D341Med (cell line): ENCODE measurements around the gene ABCC11.

Source experiments
- DNase-seq: peaks from one replicate; pipeline ENCODE4 v3.0.0; 2012; ENCODE audit warnings: low spot score

ABCC11 gene

DNA sequence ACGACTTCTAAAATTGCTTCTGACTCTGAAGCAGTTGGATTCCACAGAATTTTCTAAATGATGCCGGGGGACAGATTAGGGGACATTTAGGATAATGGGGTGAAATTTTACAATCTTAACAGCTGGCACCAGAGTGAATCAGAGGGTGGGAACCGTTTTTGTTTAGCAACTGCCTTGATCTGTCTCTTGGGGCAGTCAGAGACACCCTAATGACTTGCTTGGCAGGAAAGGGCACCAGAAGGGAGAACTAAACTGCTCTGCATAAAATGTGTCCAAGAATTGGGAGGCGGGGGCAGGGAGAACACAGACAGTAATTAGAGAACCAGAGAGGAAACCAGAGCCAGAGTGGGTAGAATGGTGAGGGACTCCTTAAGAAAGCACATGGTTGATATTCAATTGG lies 85.4 kb downstream of the ABCC11 start:
- DNase-seq, result no peak

DNA sequence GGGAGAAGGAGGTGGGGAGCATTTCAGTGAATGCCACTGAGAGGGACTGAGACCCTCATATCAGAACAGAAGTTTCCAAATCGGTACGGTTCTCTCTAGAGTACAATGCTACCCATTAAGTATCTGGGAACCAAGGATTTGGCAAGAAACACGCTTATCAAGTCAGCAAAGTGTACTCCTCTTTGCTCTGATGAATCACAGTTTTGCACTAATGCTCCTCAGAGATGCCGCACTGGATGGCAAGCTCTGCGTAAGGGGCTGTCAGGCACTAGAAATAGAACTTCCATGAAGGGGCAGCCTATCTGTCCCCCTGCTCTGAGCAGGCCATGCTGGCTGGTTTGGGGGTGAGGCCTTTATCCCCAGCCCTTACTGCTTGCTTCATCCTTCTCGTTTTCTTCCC lies 86.8 kb downstream of the ABCC11 start:
- DNase-seq, result no peak

DNA sequence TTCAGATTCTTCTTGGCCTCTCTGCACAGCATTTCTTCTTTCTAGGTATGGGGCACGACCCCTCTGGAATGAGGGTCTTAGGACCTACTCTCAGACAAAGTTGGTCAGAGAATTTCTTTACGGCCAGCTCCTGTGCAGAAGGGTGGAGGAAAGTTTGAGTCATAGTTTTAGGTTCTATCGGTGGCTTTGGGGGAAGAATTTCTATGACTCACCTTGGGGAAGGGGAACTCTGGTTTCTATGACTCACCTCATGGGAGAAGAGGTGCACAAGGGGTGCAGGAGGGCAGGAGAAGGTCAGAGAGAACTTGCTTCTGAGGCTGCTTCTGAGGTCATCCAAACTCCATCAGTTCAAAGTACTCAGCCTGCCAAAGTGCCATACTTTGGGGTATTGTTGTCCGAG lies 89.0 kb downstream of the ABCC11 start:
- DNase-seq, result no peak

DNA sequence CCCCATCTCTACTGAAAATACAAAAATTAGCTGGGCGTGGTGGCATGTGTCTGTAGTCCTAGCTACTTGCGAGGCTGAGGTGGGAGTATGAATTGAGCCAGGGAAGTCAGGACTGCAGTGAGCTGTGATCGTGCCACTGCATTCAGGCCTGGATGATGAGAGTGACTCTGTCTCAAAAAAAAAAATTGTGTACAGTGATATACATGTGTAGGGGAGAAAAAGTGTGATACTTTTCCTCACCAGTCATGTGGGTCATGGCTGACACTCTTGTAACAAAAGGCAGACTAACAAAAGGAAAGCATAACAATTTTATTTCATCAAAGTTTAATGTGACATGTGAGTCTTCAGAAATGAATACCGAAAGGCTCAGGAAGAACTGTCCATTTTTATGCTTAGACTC lies 89.5 kb downstream of the ABCC11 start:
- DNase-seq, result no peak

DNA sequence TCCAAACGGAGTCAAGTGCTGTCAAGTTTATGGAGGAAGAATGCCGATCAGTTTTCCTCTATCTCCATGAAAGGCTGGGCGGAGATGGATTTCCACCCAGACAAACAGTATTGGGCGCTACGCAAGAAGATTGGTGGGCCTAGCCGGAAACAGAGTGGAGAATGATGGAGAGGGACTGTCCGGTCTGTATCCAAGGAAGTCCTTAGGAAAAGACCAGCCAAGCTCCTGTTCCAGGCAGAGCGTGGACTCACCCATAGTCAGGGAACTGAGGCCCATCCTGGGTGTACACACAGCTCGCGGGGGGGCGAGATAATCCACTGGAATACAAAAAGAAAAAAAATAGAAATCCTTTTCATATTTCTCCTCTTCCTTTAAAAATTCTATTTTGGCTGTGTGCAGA lies 90.0 kb downstream of the ABCC11 start:
- DNase-seq, result no peak

DNA sequence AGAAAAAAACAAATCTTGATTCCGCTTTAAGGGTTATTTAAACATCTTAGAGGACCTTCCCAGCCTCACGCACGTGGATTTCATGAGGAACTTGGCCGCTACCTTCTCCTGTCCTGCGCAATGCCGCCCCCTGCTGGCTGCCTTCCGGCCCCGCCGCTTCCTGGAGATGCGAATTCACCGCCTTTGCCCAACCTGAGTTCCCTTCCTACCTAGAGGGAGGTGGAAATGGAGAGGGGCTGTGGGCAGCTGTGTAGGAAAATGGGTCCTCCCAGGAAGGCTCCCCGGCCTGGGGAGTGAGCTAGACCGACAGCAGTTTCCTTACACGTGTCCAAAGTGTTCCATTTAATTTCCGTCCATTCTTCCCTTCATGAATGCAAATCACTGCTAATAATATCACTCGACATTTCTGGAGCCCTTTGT lies 90.5 kb downstream of the ABCC11 start:
- DNase-seq, result peak; percentile 85

DNA sequence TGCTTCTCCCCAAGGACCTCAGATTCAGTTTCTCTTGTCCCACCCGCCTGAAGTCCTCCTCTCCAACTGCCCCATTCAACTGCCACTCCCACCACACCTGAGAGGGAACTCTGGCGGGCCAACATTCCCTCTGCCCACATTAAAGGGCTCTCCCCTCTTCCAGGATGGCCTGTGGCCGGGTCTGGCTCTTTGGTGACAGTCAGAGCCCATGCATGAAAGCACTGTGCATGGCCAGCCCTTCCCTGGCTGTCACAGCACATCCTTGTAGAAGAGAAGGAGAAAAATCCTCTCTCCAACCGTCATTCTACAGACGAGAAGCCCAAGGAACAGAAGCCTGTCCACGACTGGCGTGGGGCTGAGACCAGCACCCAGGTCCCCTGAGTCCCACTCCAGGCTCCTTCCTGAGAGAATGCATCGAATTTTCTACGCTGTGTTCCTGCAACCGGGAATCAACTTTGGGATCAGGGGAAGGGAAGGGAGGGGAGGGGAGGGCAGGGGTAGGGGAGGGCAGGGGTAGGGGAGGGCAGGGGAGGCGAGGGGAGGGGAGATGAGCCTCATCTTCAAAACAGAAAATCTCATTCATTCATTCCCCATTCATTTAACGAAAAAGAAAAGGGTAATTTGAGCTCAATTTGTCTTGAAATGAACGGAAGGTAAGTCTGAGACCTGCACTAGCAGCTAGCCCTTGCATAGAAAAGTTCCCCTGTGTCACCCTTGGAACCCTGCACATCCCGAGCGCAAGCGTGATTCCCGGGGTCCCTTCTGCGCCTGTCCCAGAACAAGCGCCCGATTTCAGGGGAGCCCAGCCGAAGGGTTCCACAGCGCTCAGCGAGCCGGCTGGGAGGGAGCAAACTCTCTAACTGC lies 91.2 kb downstream of the ABCC11 start, which contains the start of gene ABCC12:
TSS of gene ABCC12 (minus strand) at position 68 of the 864 bp plus-strand sequence. CDS start 9,569 bp downstream, outside the sequence.
- no peak for DNase-seq

DNA sequence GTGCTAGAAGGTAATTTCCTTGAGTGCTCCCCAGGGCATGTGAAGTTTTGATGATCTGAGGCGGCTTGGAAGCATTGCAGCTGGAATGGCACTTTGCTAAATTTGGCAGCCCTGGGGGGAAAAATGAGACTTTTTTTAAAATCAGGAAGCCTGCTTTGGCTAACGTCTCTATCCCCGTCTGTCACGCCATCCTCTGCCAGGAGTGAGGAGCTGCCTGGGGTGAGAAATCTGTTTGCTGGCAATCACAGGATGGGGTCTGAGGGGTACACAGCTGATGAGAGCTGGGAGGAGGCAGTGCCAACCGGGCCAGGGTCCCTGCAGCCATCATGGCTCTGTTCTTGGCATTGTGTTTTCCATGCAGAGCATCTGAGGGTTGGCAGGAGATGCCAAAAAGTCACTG lies 93.6 kb downstream of the ABCC11 start:
- DNase-seq, result no peak

DNA sequence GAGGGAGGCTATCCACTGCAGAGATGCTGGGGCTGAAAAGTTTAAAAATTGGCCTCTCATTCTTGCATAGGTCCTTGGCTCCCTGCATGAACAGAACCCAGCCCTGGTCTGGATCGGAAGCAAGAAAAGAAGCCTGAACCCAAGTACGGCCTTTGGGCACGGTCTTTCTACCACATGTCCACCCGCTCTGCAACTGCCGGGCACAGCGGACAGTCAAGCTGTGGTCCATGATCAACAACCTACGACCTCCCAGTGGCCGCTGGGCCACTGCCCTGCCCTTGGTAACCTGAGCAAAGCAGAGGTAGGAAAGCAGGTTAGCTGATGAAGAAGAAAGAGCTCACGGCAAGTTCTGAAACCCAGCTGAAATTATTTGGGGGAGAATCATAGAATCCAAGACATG lies 95.1 kb downstream of the ABCC11 start:
- no peak for DNase-seq

DNA sequence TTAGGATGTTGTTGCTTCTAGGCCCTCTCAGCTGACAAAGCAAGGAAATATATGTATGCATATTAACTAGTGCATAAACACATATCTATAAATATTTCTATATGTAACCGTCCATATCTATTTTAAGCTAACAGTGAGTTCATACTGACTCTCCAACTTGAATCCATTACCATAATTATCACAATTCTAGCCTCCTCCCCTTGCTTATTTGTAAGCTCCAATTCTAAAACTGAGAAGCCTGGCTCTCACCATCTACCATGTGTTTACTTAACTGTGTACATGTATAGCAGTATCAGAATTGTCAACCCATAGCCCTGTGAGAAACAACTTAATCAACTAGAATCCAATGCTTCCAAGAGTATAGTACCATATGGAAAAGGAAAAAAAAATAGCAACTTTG lies 96.6 kb downstream of the ABCC11 start:
- no peak for DNase-seq

DNA sequence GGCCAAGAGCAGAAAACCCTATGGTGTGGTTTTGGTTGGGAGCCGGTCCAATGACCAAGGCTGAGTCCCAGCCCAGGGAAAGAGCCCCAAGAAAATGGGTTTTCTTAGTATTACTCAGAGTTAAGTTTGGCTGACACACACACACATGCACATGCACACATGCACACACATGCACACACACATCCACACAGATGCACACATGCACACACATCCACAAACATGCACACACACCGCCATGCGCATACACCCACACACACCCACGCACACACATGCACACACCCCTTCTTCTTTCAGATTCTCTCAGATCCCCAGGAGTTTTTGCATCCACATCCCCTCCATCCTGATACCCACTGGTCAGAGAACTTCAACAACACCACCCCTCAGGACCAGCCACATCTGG lies 100.6 kb downstream of the ABCC11 start:
- no peak for DNase-seq

DNA sequence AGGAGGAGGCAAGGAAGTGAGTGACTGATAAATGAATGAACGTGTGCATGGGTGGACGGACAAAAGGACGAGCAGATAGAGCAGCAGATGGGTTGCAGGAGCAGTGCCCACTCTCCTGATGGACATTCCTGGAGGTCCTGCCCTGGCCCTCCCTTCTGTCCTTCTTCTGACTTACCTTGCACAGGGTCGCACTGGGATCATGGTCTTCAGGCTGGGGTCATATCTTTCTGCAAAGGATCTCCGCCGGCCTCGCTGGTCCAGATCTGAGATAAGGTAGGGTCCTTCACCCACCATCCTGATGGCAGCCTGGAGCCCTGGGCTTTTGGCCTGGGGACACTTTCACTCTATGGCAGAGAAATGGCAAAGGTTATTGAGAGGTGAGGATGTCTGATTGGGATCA lies 101.2 kb downstream of the ABCC11 start:
- no peak for DNase-seq

DNA sequence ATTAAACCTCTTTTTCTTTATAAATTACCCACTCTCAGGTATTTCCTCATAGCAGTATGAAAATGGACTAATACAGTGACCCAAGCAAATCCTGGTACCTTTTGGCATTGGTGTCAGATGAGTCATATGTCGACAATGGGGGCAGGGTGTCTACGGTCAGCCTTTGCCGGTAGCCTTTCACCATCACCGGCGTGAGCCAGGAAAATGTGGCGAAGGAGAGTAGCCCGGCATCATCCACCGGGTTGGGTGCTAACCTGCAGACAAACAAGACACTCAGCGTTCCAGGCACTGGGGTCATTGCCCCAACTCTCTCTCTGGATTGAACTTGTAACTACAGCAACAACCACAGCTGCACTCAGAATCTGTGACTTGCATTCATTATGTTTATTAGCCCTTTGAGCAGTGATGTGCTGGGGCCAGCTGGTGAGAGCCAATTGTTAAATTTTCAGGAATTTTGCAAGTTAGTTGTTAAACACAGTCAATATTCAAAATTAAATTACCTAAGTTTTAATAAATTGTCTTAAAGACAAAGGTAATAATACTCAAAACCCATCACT lies 103.4 kb downstream of the ABCC11 start:
- DNase-seq, result no peak

DNA sequence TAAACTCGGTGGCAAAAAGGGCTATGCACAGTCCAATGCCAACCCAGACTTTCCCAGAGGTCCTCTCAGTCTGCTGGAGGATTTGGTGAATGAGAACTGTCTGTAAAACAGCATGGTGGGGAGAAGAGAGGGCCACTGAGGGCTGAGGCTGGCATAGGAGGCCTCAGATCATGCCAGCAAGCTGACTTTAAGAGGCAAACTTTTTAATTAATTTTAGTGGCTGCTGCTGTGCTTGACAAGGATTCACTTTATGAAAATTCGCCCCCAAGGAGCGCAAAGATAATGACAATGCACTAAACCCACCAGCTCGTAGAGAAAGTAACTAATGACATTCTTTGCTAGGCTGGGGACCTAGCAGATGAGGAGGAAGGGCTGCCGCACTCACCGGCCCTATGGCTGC lies 106.5 kb downstream of the ABCC11 start:
- no peak for DNase-seq

DNA sequence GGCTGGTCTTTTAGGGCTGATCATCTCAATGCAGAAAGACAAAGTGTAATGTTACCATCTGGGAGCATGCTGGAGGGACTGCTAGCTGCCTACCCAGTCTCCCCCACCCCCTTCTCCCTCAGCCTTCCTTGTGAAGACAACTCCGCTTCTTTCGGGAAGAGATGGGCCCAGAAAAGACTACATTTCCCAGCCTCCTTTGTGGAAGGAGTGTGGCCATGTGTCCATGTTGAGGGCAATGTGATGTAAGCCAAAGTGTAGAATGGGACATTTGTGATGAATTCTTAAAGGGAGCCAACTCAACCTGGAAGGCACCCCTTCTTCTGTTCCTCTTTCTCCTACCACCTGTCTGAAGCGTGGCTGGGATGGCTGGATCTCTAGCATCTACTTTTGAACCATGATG lies 107.8 kb downstream of the ABCC11 start:
- no peak for DNase-seq

DNA sequence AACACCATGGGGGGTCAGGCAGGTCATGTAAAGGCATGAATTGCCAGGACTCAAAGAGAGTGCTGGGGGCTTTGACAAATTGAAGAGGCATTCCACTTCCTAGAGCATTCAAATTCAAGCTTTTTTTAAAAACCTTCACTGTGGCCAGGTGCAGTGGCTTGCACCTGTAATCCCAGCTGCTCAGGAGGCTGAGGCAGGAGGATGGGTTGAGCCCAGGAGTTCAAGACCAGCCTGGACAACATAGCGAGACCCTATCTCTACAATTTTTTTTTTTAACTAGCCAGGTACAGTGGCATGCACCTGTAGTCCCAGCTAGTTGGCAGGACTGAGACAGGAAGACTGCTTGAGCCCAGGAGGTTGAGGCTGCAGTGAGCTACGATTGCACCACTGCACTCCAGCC lies 108.8 kb downstream of the ABCC11 start:
- DNase-seq, result no peak

DNA sequence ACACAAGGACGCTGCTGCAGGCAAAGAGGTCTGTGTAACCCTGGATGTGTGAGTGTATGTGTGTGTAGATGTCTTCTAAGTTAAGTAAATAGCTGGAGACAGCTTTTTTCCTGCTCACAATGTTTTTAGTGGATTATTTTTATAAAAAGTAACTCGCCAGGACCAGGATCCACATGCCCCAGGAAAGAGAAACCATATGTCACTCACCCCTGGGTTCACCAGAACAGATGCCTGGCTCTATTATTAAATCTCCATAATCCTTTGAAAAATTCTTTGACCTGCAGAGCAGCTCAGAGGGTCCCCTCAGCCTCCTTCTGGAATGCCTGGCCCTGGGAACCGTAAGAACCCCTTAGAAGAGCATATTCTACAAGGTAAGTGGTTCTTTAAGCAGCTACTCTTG lies 109.5 kb downstream of the ABCC11 start:
- no peak for DNase-seq

DNA sequence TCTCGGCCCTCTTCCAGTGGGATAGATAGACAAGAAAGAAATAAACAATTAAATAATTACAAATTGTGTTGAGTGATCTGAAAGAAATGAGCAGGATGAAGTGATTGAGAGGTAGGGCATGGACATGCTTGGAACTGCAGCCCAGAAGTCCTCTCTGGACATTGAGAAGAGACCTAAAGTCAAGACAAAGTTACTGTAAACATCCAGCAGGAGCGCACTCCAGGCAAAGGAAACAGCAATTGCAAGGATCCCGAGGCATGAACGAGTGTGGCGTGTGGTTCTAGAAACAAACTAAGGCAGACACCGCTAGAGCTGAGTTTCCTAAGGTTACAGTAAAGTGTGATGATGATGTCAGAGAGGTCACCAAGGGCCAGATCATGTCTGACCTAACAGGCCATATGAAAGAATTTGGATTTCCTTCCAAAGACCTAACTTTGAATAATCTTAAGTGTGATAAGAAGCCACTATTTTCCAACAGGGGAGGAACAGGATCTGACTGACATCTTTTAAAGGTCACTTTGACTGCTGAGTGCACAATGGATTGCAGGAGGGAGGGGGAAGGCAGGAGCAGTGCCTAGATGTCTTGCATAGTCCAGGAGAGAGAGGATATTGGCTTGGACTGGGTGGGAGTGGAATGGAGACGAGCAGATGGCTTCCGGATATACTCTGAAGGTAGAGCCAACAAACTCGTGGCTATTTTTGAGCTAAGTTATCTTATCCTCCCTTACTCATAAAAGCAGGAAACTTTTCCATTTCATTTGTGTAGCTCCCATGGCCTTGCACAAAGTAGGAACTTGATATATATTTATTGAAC lies 110.6 kb downstream of the ABCC11 start:
- no peak for DNase-seq

DNA sequence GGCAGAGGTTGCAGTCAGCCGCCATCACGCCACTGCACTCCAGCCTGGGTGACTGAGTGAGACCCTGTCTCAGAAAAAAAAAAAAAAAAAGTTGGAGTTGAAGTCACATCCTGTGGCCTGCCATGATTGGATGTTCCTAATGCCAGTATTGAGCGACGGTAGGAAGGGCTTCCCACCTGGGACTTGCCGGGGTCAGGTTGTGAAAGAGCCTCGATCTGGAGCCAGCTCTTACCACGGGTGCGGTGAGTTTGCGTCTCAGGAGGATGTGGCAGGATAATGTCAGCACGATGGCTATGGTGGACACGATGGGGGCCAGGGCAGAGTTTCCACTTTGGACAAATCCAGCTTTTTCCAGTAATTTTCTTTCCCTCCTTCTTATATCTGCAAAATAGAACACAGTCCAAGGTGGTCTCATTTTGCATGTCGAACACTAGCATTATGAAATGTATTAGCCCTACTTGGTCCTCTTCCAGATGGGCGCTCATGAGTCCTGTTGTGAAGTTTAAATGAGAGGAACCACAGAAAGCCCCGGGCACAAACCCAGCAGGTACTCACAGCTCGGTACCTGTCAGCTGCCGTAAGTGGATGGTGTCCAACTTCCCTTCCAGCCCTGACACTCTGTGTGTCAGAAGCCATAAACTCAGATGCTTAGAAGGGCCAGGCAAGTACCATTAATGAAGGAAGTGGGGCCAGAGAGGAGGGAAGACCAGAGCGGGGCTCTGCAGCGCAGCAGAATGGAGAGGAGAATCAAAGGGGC lies 113.7 kb downstream of the ABCC11 start:
- no peak for DNase-seq

DNA sequence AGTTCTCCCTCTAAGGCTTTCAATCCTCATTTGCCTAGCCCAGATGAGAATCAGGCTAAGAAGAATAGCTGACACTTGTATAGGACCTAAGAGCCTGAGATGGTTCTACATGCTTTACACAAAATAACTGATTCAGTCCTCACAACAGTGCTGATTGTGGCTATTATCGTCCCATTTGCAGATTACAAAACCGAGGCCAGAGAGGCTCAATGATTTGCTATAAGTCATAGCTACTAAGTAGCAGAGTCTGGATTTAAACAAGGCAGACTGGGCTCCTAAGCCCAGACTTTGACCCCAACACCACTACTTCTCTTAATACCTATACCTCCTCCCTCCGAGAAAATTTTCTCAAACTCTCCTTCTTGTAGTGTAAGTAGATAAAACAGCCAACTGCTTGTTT lies 114.6 kb downstream of the ABCC11 start:
- no peak for DNase-seq

DNA sequence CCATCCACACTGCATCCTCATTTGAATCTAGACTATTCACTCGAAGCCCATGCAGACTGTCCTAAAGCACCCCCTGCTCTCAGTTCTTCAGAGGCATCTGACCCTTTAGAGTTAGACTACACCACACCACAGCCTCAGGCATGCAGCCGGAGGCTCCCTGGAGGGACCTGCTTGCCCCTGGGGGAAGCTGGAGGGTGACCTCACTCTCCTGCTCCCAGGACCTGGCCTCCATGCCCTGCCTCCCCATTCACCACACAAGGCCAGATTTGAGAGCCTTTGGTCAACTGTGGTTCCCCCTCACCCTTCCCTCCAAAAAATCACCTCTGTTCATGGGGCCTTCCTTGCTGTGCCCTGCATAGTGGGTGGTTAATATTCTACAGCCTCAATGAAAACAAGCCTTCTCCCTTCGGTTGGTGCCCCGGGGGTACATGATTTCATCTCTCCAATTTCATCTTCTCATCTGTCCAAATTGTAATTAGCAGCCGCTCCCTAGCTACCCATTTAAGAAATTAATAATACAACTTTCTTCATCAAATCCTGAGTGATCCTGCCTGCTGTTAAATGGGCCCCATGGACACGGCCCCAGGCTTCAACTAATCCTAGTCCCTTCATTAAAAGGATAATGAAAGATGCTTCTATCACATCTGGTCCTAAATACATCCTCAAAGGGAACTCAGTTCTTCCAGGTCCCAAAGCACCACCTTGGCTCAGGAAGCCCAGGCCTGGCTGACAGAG lies 116.0 kb downstream of the ABCC11 start:
- DNase-seq, result no peak

DNA sequence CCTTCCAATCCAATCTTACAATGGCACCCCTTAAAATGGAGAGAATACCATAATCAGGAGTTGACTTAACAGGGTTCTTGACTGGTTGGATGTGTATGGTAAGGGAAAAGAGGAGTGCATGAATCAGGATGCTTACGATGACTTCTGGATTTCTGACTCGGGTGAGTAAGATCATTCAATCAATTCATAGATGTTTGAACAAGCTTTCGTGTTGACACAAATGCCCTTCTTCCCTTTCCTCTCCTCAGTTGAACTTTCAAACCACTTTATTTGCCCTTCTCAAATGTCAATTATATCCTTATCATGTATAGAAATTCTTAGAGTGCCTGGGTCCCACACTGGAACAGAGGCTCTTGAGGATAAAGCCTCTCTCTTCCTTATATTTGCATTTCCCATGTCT lies 117.4 kb downstream of the ABCC11 start:
- DNase-seq, result no peak
